ENCODE data around the gene SCNM1.
A peak's percentile ranks its signal among the peaks of the same experiment; 100 is the strongest.
"Not testable (repeated sequence)": the region's sequence is repeated elsewhere in the genome, so short reads cannot be mapped to it uniquely, and the experiment has no call there.

The SCNM1 gene

DNA sequence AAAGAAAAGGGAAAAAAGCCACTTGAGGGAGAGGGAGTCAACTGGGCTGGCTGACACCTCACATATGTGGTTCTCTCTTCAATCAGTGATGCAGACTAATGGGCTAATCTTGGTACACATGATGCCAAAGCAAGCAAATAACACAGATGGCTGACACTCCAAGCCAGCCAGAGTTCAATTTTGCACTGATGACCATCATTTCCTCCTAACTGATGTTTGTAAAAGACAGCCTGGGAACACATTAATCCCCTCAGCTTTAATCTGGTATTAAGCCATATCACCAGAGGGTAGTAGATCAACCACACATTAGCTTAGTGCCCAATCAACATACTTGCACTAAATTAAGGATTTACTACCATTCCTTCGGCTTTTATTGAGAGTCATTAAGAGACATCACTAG is 21.3 kb downstream of the SCNM1 start:
- FAIRE-seq (no peak), DNase-seq (ENCODE audit: insufficient read length, low spot score) (no peak)
- TF ChIP-seq SPI1 (IDR thresholded peaks at IDR 0.05; ENCODE audit: low read depth, low read length) (no peak), TAF1 (IDR thresholded peaks at IDR 0.05; ENCODE audit: low read depth, low read length) (no peak), PAX5 (IDR thresholded peaks at IDR 0.05; ENCODE audit: insufficient read depth, low read length, severe bottlenecking) (no peak), POU2F2 (IDR thresholded peaks at IDR 0.05; ENCODE audit: low read depth, low read length) (no peak), POLR2A (IDR thresholded peaks at IDR 0.05; ENCODE audit: low read depth, low read length) (no peak), POLR2AphosphoS5 (IDR thresholded peaks at IDR 0.05; ENCODE audit: low read depth, low read length) (no peak)

DNA sequence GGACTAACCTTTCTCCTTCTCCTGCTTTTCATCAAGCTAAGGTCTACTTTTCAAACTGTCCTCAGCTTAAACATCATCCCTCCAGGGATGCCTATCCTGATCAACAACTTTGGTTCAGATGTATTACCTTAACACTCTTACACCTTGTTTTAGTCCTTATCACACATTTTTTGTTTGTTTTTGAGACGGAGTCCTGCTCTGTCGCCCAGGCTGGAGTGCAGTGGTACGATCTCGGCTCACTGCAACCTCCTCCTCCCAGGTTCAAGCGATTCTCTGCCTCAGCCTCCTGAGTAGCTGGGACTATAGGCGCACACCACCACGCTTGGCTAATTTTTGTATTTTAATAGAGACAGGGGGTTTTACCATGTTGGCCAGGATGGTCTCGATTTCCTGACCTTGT is 22.7 kb downstream of the SCNM1 start:
- DNase-seq (ENCODE audit: insufficient read length, low spot score); FAIRE-seq: not testable (repeated sequence)

DNA sequence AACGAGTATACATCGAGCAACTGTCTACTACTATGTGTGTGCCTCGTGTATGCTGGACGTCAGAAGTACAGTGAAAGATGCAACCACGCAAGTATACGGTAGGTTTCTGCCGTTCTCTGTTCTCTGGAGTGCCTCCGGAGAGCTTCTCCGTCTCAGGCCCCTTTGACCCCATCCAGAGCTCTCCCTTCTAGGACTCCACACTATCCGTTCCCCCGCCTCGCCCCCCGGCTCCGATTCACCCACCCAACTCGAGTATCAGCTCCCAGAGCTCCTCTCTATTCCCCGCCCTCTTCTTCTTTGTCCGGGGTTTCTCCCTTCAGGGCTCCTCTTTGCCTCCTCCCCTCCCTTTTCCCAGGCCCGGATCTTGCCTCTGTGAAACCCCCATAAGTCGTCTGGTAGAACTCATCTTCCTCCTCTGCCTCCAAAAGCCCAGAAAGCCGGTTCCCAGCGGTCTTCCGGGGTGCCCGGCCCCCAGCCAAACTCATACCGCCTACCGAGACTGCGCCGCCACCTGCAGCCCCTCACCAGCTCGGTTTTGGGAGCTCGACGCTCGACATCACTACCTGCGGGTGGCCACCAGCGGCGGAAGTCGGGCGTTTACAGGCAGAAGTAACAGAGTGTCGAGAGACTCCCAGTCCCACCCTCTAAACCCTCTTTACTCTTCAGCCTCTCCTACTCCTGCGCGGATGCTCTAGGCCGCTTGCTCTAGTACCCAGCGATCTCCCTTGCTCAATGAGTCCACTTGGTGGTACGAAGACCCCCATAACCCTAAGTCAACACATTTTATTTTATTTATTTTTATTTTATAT is 23.9 kb downstream of the SCNM1 start, which contains the start of gene VPS72:
VPS72 (minus strand) TSS at position 561 of the 809 bp plus-strand sequence; CDS start at position 485, 76 bp downstream.
- TF ChIP-seq POLR2AphosphoS5 (IDR thresholded peaks at IDR 0.05; ENCODE audit: low read depth, low read length), result peak; percentile 83
- peak; percentile 90 for TF ChIP-seq POLR2A (IDR thresholded peaks at IDR 0.05; ENCODE audit: low read depth, low read length)
- TF ChIP-seq PAX5 (IDR thresholded peaks at IDR 0.05; ENCODE audit: insufficient read depth, low read length, severe bottlenecking), result peak; percentile 52
- peak; percentile 95 for TF ChIP-seq TAF1 (IDR thresholded peaks at IDR 0.05; ENCODE audit: low read depth, low read length)
- TF ChIP-seq POU2F2 (IDR thresholded peaks at IDR 0.05; ENCODE audit: low read depth, low read length), result peak; percentile 73; the same call in 1 of the 2 replicates
- TF ChIP-seq SPI1 (IDR thresholded peaks at IDR 0.05; ENCODE audit: low read depth, low read length), result peak; percentile 44; the same call in 1 of the 2 replicates
- DNase-seq (ENCODE audit: insufficient read length, low spot score), result peak; percentile 82
- FAIRE-seq, result peak; percentile 45

DNA sequence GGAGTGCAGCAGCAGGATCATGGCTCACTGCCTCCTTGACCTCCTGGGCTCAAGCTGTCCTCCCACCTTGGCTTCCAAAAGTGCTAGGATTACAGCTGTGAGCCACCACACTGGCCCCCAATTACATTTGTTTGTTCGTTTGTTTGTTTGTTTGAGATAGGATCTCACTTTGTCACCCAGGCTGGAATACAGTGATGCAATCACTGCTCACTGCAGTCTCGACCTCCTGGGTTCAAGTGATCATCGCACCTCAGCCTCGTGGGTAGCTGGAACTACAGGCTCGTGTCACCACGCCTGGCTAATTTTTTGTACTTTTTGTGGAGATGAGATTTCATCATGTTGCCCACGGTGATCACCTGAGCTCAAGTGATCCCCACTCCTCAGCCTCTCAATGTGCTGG is 26.1 kb downstream of the SCNM1 start:
- no peak for TF ChIP-seq POU2F2 (IDR thresholded peaks at IDR 0.05; ENCODE audit: low read depth, low read length)
- TF ChIP-seq SPI1 (IDR thresholded peaks at IDR 0.05; ENCODE audit: low read depth, low read length), result no peak
- no peak for TF ChIP-seq PAX5 (IDR thresholded peaks at IDR 0.05; ENCODE audit: insufficient read depth, low read length, severe bottlenecking)
- TF ChIP-seq TAF1 (IDR thresholded peaks at IDR 0.05; ENCODE audit: low read depth, low read length), result no peak
- TF ChIP-seq POLR2A (IDR thresholded peaks at IDR 0.05; ENCODE audit: low read depth, low read length), result no peak
- no peak for TF ChIP-seq POLR2AphosphoS5 (IDR thresholded peaks at IDR 0.05; ENCODE audit: low read depth, low read length)
- no peak for FAIRE-seq
- DNase-seq (ENCODE audit: insufficient read length, low spot score), result no peak

DNA sequence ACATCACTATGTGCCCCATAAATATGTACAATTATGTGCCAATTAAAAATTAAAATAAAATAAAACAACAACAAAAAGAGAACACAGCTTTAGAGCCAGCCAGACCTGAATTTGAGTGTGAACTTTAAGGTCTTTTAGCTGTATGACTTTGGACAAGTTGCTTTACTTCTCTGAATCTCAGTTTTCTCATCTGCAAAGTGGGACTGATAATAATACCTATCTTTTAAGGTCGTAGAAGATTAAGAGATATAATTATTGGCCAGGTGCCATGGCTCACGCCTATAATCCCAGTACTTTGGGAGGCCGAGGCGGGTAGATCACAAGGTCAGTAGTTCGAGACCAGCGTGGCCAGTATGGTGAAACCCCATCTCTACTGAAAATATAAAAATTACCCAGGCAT is 27.4 kb downstream of the SCNM1 start:
- FAIRE-seq, result no peak

DNA sequence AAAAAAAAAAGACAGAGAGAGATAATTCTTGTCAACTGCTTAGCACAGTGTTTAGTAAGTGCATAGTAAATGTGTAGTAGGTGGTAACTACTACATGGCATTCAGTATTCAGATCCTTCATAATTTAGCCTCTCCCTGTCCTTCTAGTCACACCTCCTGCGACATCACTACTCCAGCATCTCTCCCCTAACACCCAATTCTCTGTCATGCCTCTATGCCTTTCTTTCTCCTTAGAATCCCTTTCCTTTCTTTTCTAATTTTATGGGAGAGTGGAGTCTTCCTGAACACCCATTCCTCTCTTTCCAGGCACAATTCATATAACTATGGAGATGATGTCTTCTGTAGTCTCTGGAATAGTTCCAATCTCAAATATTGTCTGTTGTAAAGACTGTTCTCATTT is 27.9 kb downstream of the SCNM1 start:
- DNase-seq (ENCODE audit: insufficient read length, low spot score), result no peak
- TF ChIP-seq PAX5 (IDR thresholded peaks at IDR 0.05; ENCODE audit: insufficient read depth, low read length, severe bottlenecking) (no peak), TAF1 (IDR thresholded peaks at IDR 0.05; ENCODE audit: low read depth, low read length) (no peak), POU2F2 (IDR thresholded peaks at IDR 0.05; ENCODE audit: low read depth, low read length) (no peak), POLR2AphosphoS5 (IDR thresholded peaks at IDR 0.05; ENCODE audit: low read depth, low read length) (no peak), POLR2A (IDR thresholded peaks at IDR 0.05; ENCODE audit: low read depth, low read length) (no peak), SPI1 (IDR thresholded peaks at IDR 0.05; ENCODE audit: low read depth, low read length) (no peak)
- no peak for FAIRE-seq

More for the DNA sequence above, 27.4 kb downstream of the SCNM1 start:
- no peak for DNase-seq (ENCODE audit: insufficient read length, low spot score)
- no peak for TF ChIP-seq PAX5 (IDR thresholded peaks at IDR 0.05; ENCODE audit: insufficient read depth, low read length, severe bottlenecking)
- no peak for TF ChIP-seq POLR2A (IDR thresholded peaks at IDR 0.05; ENCODE audit: low read depth, low read length)
- no peak for TF ChIP-seq POLR2AphosphoS5 (IDR thresholded peaks at IDR 0.05; ENCODE audit: low read depth, low read length)
- TF ChIP-seq TAF1 (IDR thresholded peaks at IDR 0.05; ENCODE audit: low read depth, low read length), result no peak
- no peak for TF ChIP-seq SPI1 (IDR thresholded peaks at IDR 0.05; ENCODE audit: low read depth, low read length)
- TF ChIP-seq POU2F2 (IDR thresholded peaks at IDR 0.05; ENCODE audit: low read depth, low read length), result no peak

DNA sequence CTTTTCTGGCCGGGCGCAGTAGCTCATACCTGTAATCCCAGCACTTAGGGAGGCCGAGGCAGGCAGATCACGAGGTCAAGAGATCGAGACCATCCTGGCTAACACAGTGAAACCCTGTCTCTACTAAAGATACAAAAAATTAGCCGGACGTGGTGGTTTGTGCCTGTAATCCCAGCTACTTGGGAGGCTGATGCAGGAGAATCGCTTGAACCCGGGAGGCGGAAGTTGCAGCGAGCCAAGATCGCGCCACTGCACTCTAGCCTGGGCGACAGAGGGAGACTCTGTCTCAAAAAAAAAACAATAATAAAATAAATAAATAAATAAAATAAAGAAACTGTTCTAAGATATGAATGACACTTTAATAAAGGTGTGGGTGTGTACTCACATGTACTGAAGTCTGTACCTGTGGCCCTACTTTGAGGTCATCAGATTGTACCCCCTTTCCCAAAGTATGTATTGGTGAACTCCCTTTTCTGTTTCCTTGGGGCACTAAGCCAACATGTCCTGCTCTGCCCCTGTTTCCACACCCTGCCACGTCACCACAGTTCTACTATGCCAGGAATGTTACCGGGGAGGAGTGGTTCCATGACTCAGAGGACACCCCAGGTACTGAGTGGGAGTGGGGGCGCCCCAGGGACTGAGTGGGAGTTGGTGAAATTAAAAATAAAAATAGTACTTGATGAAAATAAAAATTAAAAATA is 29.1 kb downstream of the SCNM1 start:
- DNase-seq (ENCODE audit: insufficient read length, low spot score); FAIRE-seq: not testable (repeated sequence)

DNA sequence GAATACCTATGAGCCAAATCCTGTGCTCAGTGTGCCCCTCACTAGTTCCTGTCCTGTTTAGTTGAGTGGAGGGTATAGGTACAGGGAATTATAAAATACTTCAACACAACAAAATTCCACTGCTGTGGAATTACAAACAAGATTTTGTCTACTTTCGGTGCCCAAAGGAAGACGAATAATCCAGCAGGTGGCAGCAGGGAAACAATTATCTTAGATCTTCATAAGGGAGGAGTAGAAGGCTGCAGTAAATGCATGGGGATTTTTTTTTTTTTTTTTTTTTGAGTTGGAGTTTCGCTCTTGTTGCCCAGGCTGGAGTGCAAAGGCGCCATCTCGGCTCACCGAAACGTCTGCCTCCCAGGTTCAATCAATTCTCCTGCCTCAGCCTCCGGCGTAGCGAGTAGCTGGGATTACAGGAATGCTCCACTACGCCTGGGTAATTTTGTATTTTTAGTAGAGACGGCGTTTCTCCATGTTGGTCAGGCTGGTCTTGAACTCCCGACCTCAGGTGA is 30.4 kb downstream of the SCNM1 start:
- no peak for FAIRE-seq
- no peak for DNase-seq (ENCODE audit: insufficient read length, low spot score)
- TF ChIP-seq POLR2A (IDR thresholded peaks at IDR 0.05; ENCODE audit: low read depth, low read length), result no peak
- no peak for TF ChIP-seq TAF1 (IDR thresholded peaks at IDR 0.05; ENCODE audit: low read depth, low read length)
- TF ChIP-seq PAX5 (IDR thresholded peaks at IDR 0.05; ENCODE audit: insufficient read depth, low read length, severe bottlenecking), result no peak
- TF ChIP-seq POU2F2 (IDR thresholded peaks at IDR 0.05; ENCODE audit: low read depth, low read length), result no peak
- TF ChIP-seq POLR2AphosphoS5 (IDR thresholded peaks at IDR 0.05; ENCODE audit: low read depth, low read length), result no peak
- no peak for TF ChIP-seq SPI1 (IDR thresholded peaks at IDR 0.05; ENCODE audit: low read depth, low read length)

DNA sequence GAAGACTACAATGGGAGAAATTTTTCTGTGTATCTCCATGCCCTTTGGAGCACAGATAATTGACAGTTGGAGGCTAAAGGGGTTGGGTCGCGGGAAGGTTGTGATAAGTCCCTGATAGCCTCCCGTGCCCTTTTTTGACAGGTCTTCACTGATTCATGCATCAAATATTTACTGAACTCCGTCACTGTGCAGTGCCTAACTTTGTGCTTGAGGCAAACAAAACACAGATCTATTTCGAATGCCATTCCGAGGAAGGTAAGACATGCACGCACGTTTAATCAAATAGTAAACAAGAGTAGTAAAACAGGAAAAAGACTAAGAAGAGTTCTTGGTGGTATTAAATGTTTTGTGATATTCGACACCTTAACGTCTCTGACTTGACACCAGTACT is 31.9 kb downstream of the SCNM1 start:
- FAIRE-seq (no peak), DNase-seq (ENCODE audit: insufficient read length, low spot score) (no peak)
- no peak for TF ChIP-seq PAX5 (IDR thresholded peaks at IDR 0.05; ENCODE audit: insufficient read depth, low read length, severe bottlenecking)
- no peak for TF ChIP-seq POLR2AphosphoS5 (IDR thresholded peaks at IDR 0.05; ENCODE audit: low read depth, low read length)
- TF ChIP-seq SPI1 (IDR thresholded peaks at IDR 0.05; ENCODE audit: low read depth, low read length), result no peak
- no peak for TF ChIP-seq TAF1 (IDR thresholded peaks at IDR 0.05; ENCODE audit: low read depth, low read length)
- no peak for TF ChIP-seq POU2F2 (IDR thresholded peaks at IDR 0.05; ENCODE audit: low read depth, low read length)
- TF ChIP-seq POLR2A (IDR thresholded peaks at IDR 0.05; ENCODE audit: low read depth, low read length), result no peak

All from GM12891 (cell line).